Loucy (cell line): ENCODE measurements around the gene DBN1.

ENCODE experiments used
- H2AFZ ChIP-seq: fragments of 200-600 bp; sonication (generic); 2 replicates; pipeline ENCODE4 v1.6.0; 2016; ENCODE audit warnings: antibody characterized with exemption, mild to moderate bottlenecking, low read length, moderate library complexity
- H3F3A ChIP-seq: fragments of 200-600 bp; 2 replicates; pipeline ENCODE4 v1.6.0; 2016; ENCODE audit warnings: antibody characterized with exemption, low read depth, mild to moderate bottlenecking
- H3K27me3 ChIP-seq: fragments of 200-600 bp; sonication (generic); 2 replicates; pipeline ENCODE4 v1.6.1; 2014; ENCODE audit warnings: low read length, mild to moderate bottlenecking; ENCODE audit not compliant: insufficient read depth, poor library complexity, severe bottlenecking
- H3K36me3 ChIP-seq: fragments of 200-600 bp; sonication (generic); 2 replicates; pipeline ENCODE4 v1.6.1; 2016; ENCODE audit warnings: low read length; ENCODE audit not compliant: insufficient read depth
- H3K4me1 ChIP-seq: fragments of 200-600 bp; sonication (generic); 2 replicates; pipeline ENCODE4 v1.5.1; 2014; ENCODE audit warnings: low read length, mild to moderate bottlenecking; ENCODE audit not compliant: insufficient read depth, poor library complexity, severe bottlenecking
- H3K4me2 ChIP-seq: fragments of 200-600 bp; sonication (generic); 2 replicates; pipeline ENCODE4 v1.6.0; 2014; ENCODE audit warnings: antibody characterized with exemption, low read length, low read depth, mild to moderate bottlenecking; ENCODE audit not compliant: poor library complexity, severe bottlenecking
- H3K4me3 ChIP-seq: fragments of 200-600 bp; sonication (generic); 2 replicates; pipeline ENCODE4 v1.5.1; 2014; ENCODE audit warnings: low read length, mild to moderate bottlenecking, mixed read lengths; ENCODE audit not compliant: poor library complexity, severe bottlenecking
- H3K79me2 ChIP-seq: fragments of 200-600 bp; sonication (generic); 2 replicates; pipeline ENCODE4 v1.6.1; 2014; ENCODE audit warnings: low read length; ENCODE audit not compliant: insufficient read depth
- H3K9ac ChIP-seq: fragments of 200-600 bp; sonication (generic); 2 replicates; pipeline ENCODE4 v1.6.0; 2014; ENCODE audit warnings: mild to moderate bottlenecking, low read depth, low read length, moderate library complexity; ENCODE audit not compliant: poor library complexity, severe bottlenecking
- H3K9me2 ChIP-seq: fragments of 200-600 bp; sonication (generic); replicated peaks from 2 replicates; pipeline ENCODE4 v1.6.1; 2016; ENCODE audit warnings: low read depth, low read length, mixed read lengths
- H3K9me3 ChIP-seq: fragments of 200-600 bp; sonication (generic); 2 replicates; pipeline ENCODE4 v1.6.1; 2014; ENCODE audit warnings: mild to moderate bottlenecking, antibody characterized with exemption, low read length, low read depth; ENCODE audit not compliant: insufficient read depth
- H4K20me1 ChIP-seq: fragments of 200-600 bp; sonication (generic); 2 replicates; pipeline ENCODE4 v1.6.0; 2014; ENCODE audit warnings: antibody characterized with exemption, low read length, mild to moderate bottlenecking; ENCODE audit not compliant: insufficient read depth, poor library complexity, severe bottlenecking
- EZH2phosphoT487 ChIP-seq: fragments of 200-600 bp; IDR thresholded peaks from 2 replicates; pipeline ENCODE4 v1.6.1; 2018; ENCODE audit warnings: antibody characterized with exemption, mild to moderate bottlenecking, moderate library complexity, borderline replicate concordance
- TF ChIP-seq, protein P1 (sequence below): fragments of 200-600 bp; sonication (generic); conservative IDR thresholded peaks from 2 replicates; pipeline ENCODE4 v1.5.1; 2014; ENCODE audit warnings: mild to moderate bottlenecking, antibody characterized with exemption, low read length

Gene DBN1

GRCh38 chr5:177508221-177508611 lies 34.8 kb upstream of the DBN1 start:
- peak overlapping the region; percentile 57 for H3K4me2 ChIP-seq
- H3K36me3 ChIP-seq, result no peaks in the 10 kb centered on the region; the same call in 1 of the 2 replicates
- peak overlapping the region; percentile 63 for H3K9ac ChIP-seq
- H3K4me1 ChIP-seq, result peaks cover 10% of the 10 kb centered on the region
- H3K9me3 ChIP-seq, result no peaks in the 10 kb centered on the region
- H2AFZ ChIP-seq, result no peak overlapping the region
- H3K9me2 ChIP-seq, result no peaks in the 10 kb centered on the region
- H3F3A ChIP-seq, result no peaks in the 10 kb centered on the region
- TF ChIP-seq, protein P1, sequence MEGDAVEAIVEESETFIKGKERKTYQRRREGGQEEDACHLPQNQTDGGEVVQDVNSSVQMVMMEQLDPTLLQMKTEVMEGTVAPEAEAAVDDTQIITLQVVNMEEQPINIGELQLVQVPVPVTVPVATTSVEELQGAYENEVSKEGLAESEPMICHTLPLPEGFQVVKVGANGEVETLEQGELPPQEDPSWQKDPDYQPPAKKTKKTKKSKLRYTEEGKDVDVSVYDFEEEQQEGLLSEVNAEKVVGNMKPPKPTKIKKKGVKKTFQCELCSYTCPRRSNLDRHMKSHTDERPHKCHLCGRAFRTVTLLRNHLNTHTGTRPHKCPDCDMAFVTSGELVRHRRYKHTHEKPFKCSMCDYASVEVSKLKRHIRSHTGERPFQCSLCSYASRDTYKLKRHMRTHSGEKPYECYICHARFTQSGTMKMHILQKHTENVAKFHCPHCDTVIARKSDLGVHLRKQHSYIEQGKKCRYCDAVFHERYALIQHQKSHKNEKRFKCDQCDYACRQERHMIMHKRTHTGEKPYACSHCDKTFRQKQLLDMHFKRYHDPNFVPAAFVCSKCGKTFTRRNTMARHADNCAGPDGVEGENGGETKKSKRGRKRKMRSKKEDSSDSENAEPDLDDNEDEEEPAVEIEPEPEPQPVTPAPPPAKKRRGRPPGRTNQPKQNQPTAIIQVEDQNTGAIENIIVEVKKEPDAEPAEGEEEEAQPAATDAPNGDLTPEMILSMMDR, result no peak
- TF ChIP-seq EZH2phosphoT487, result no peak
- no peaks in the 10 kb centered on the region for H4K20me1 ChIP-seq
- no peak overlapping the region for H3K4me3 ChIP-seq
- no peaks in the 10 kb centered on the region for H3K27me3 ChIP-seq
- peaks cover 8% of the 10 kb centered on the region; the same call in 1 of the 2 replicates for H3K79me2 ChIP-seq

DNA sequence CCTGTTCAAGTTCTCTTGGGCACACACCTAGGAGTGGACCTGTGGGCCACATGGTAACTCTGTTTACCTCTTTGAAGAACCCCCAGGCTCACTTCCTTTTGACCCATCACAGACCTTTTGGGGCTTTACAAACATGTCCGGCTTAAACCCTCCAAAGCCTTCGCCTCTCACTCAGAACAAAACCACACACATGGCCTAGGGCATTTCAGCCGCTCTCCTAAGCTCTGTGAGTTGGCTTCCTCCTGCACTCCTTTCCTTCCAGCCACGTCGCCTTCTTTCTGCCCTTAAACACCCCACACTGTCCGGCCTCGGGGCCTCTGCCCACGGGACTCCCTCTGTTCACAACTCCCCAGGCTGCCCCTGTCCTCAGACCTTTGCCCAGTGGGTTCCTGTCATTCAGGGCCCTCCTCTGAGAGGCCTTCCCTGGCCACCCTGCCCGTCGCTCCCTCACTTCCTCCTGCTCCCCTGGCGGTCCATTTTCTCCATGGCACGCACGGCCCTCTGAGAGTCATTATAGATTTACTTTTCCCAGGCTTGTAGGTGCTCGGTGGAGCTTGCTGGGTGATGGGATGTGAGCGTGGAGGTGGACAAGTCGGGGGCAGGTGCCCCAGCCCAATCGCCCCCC lies 34.3 kb upstream of the DBN1 start:
- Histone ChIP-seq H2AFZ (no peak overlapping the region), H3K9ac (peak overlapping the region; percentile 63), H3K9me2 (no peaks in the 10 kb centered on the region), H3K9me3 (no peaks in the 10 kb centered on the region), H3K4me2 (no peak overlapping the region), H3K27me3 (no peaks in the 10 kb centered on the region), H3F3A (no peaks in the 10 kb centered on the region), H3K4me3 (no peak overlapping the region), H4K20me1 (no peaks in the 10 kb centered on the region), H3K4me1 (peaks cover 10% of the 10 kb centered on the region), H3K36me3 (no peaks in the 10 kb centered on the region; the same call in 1 of the 2 replicates), H3K79me2 (peaks cover 4% of the 10 kb centered on the region; the same call in 1 of the 2 replicates)
- no peak for TF ChIP-seq EZH2phosphoT487
- TF ChIP-seq, protein P1, result no peak

DNA sequence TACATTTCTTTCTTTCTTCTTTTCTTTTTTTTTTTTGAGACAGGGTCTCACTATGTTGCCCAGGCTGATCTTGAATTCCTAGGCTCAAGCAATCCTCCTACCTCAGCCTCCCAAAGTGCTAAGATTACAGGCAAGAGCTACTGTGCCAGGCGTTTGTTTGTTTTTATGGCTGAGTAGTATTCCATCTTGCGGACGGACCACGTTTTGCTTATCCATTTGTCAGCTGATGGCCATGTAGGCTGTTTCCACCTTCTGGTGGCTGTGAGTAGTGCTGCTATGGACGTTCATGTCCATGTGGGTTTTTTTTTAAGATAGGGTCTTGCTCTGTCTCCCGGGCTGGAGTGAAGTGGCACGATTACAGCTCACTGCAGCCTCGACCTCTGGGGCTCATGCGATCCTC lies 33.7 kb upstream of the DBN1 start:
- Histone ChIP-seq H3K4me2 (no peak overlapping the region), H3K9ac (peak overlapping the region; percentile 63), H3F3A (no peaks in the 10 kb centered on the region), H3K36me3 (no peaks in the 10 kb centered on the region; the same call in 1 of the 2 replicates), H3K27me3 (no peaks in the 10 kb centered on the region), H3K4me3 (no peak overlapping the region), H4K20me1 (no peaks in the 10 kb centered on the region), H2AFZ (no peak overlapping the region), H3K4me1 (peaks cover 10% of the 10 kb centered on the region), H3K79me2 (no peaks in the 10 kb centered on the region), H3K9me2 (no peaks in the 10 kb centered on the region), H3K9me3 (no peaks in the 10 kb centered on the region)
- no peak for TF ChIP-seq EZH2phosphoT487
- TF ChIP-seq, protein P1, result peak; percentile 33; the same call in 1 of the 2 replicates
